Measurements from ENCODE around the gene HTR3A. TPM values are rescaled to one million over a fixed set of nuclear protein-coding genes. Genes with fewer than 3 reads are reported as not detected.

HTR3A gene
- total and polyA plus RNA-seq, 2 of the 13 experiments (the other 11 are each of a cell fraction or from before 2014, with no cell fraction given), result not detected

- no peak overlapping the region for H3K9ac ChIP-seq (ENCODE audit: insufficient read depth, low read depth, low read length)
- intact Hi-C loops (cut with micrococcal nuclease; ENCODE audit: unreplicated experiment) (no loop called here), in situ Hi-C loops (cut with HindIII; ENCODE audit: extremely low pct_ligation_motif_present, low pct_unique_long_range_greater_than_20kb) (no loop called here)
- no TSS peak for BruUV-seq (replicated peaks)
- H4K20me1 ChIP-seq (ENCODE audit: insufficient read depth, low read length), result no peaks in the 10 kb centered on the region
- FAIRE-seq (no peak), ATAC-seq (no peak), DNase-seq (ENCODE audit: low spot score) (no peak)
- no peak overlapping the region for H3K27ac ChIP-seq (ENCODE audit: extremely low read length, insufficient read depth, low read length)
- H3K4me3 ChIP-seq (replicated peaks in 1 of 3; ENCODE audit: insufficient read depth in 1 of 3, low read depth in 2 of 3, low read length in 3 of 3), result no peak overlapping the region
- no peak overlapping the region for H3K4me2 ChIP-seq (ENCODE audit: low read depth, low read length)
- no peaks in the 10 kb centered on the region for H3K79me2 ChIP-seq (ENCODE audit: insufficient read depth, low read length)
- H2AFZ ChIP-seq (ENCODE audit: low read length), result no peak overlapping the region
- CTCF ChIA-PET (ENCODE audit: low intra/inter-chr PET ratio, low total read pairs), result no interaction called here
- H3K4me1 ChIP-seq (ENCODE audit: insufficient read depth, low read length), result no peaks in the 10 kb centered on the region
- H3K9me3 ChIP-seq (ENCODE audit: low read length), result no peaks in the 10 kb centered on the region
- TF ChIP-seq MAFK (conservative IDR thresholded peaks at IDR 0.05 in 1 of 2, IDR thresholded peaks at IDR 0.05 in 1 of 2; ENCODE audit: low read length in 2 of 2) (peak; percentile 41 to 45; a peak in 3 of 4 replicates), ZNF275 (CRISPR knock-in tag; IDR thresholded peaks at IDR 0.05; ENCODE audit: borderline replicate concordance) (no peak)
- 10% methylated on average over 9 of the region's 9 CpGs for WGBS (ENCODE audit: low lambda C conversion rate)
- H3K27me3 ChIP-seq (ENCODE audit: control insufficient read depth in 1 of 2, insufficient read depth in 2 of 2, low read length in 2 of 2), result peaks cover 0 to 15% of the 10 kb centered on the region in 2 experiments; a peak in 2 of 5 replicates
- POLR2A ChIA-PET, result no interaction called here
- H3K36me3 ChIP-seq (replicated peaks in 1 of 2; ENCODE audit: control insufficient read depth in 1 of 2, insufficient read depth in 2 of 2, low read length in 2 of 2), result no peaks in the 10 kb centered on the region
These were observed 14.1 kb upstream of the HTR3A start for GRCh38 chr11:113960702-113961330.

GRCh38 chr11:113967361-113967760 is 7.5 kb upstream of the HTR3A start:
- Histone ChIP-seq H3K79me2 (ENCODE audit: insufficient read depth, low read length) (no peaks in the 10 kb centered on the region), H3K4me2 (ENCODE audit: low read depth, low read length) (no peak overlapping the region), H3K9ac (ENCODE audit: insufficient read depth, low read depth, low read length) (no peak overlapping the region), H2AFZ (ENCODE audit: low read length) (no peak overlapping the region), H3K36me3 (replicated peaks in 1 of 2; ENCODE audit: control insufficient read depth in 1 of 2, insufficient read depth in 2 of 2, low read length in 2 of 2) (no peaks in the 10 kb centered on the region), H3K9me3 (ENCODE audit: low read length) (no peaks in the 10 kb centered on the region), H3K4me1 (ENCODE audit: insufficient read depth, low read length) (no peaks in the 10 kb centered on the region), H3K27ac (ENCODE audit: extremely low read length, insufficient read depth, low read length) (no peak overlapping the region), H3K27me3 (ENCODE audit: control insufficient read depth in 1 of 2, insufficient read depth in 2 of 2, low read length in 2 of 2) (peaks cover 2 to 10% of the 10 kb centered on the region in 2 experiments; a peak in 2 of 5 replicates), H3K4me3 (replicated peaks in 1 of 3; ENCODE audit: insufficient read depth in 1 of 3, low read depth in 2 of 3, low read length in 3 of 3) (no peak overlapping the region), H4K20me1 (ENCODE audit: insufficient read depth, low read length) (no peaks in the 10 kb centered on the region)
- TF ChIP-seq ZNF180 (CRISPR knock-in tag; IDR thresholded peaks at IDR 0.05; ENCODE audit: borderline replicate concordance, low read depth), result no peak
- no peak for TF ChIP-seq MBNL3 (CRISPR knock-in tag; conservative IDR thresholded peaks at IDR 0.05)
- no peak for TF ChIP-seq KDM5B (CRISPR knock-in tag; IDR thresholded peaks at IDR 0.05; ENCODE audit: borderline replicate concordance)
- no peak for TF ChIP-seq STAT5B (CRISPR knock-in tag; IDR thresholded peaks at IDR 0.05)
- TF ChIP-seq PAWR (CRISPR knock-in tag; IDR thresholded peaks at IDR 0.05; ENCODE audit: borderline replicate concordance), result no peak
- no peak for TF ChIP-seq ATM (IDR thresholded peaks at IDR 0.05; ENCODE audit: borderline replicate concordance)
- TF ChIP-seq XBP1 (CRISPR knock-in tag; IDR thresholded peaks at IDR 0.05), result no peak
- no peak for TF ChIP-seq ZNF790 (CRISPR knock-in tag; IDR thresholded peaks at IDR 0.05; ENCODE audit: borderline replicate concordance)
- ChIA-PET CTCF (ENCODE audit: low intra/inter-chr PET ratio, low total read pairs) (no interaction called here), POLR2A (no interaction called here)
- in situ Hi-C loops (cut with HindIII; ENCODE audit: extremely low pct_ligation_motif_present, low pct_unique_long_range_greater_than_20kb), result no loop called here
- intact Hi-C loops (cut with micrococcal nuclease; ENCODE audit: unreplicated experiment), result no loop called here
- 0% methylated on average over 1 of the region's 1 CpG for WGBS (ENCODE audit: low lambda C conversion rate)
- FAIRE-seq (no peak), ATAC-seq (no peak), DNase-seq (ENCODE audit: low spot score) (no peak)
- BruUV-seq (replicated peaks), result no TSS peak

All from HepG2 (cell line).